GM21515 (cell line): ENCODE measurements around the gene ABI1.
"Not testable (repeated sequence)": the region's sequence is repeated elsewhere in the genome, so short reads cannot be mapped to it uniquely, and the experiment has no call there.

ENCODE experiments used
- ATAC-seq: cut with Tn5 transposase; IDR thresholded peaks from one replicate; pipeline ENCODE4 v1.9.1; 2021; ENCODE audit not compliant: unreplicated experiment

ABI1 gene

DNA sequence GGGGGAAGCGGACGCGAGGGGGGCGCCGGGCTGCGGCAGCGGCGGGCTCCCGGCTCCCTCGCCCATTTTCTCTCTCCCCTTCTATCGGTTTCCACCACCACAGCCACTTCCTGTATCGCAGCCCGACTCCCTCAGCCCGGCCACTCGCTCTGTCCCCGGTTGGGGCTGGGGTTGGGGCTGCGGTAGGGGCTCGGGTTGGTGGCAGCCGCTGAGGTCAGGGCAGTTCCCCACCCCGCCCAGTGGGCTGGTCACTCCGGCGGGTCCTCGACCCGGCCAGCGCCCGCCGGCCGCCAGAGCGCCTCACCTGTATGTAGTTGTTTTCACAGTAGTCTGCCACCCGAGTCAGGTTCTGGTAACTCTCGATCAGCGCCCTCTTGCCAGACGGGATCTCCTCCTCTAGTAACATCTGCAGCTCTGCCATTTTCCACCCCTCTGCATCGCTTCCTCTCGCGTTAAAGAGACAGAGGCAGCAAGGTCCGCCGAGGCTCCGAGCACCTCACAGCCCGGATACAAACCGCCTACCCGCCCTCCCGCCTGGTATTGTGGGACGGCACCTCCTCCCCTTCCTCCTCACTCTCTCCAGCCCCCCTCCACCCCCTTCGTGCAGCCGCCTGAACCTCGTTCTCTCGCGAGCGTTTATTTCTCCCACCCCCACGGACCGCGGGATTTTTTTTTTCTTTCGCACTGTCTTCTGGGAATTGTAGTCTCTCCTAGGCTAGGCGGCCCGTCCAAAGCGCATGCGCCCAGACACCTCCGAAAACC, at the start of gene ABI1:
Gene ABI1, minus strand, starts transcription at position 516 of the 762 bp plus-strand sequence. Its CDS starts 95 bp downstream, at position 421.
- ATAC-seq, result peak; percentile 65

DNA sequence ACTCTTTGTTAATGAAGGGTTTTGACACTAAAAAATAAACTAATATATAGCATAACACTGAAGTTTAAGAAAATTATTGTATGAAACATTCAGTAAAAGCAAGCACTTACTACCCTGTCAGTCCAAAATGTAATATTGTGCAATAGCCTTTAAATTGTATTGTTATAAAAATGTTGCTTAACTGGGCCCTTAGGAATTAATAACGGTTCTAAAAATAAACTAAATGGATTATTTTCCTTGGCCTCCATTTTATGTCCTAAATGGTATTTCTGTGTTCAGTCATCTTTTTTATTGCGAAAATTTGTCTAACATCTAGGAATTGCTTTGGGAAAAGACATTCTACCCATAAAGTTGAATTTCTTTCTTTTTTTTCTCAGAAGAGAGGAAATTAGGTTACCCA, 49.0 kb upstream of the ABI1 start:
- ATAC-seq, result no peak

DNA sequence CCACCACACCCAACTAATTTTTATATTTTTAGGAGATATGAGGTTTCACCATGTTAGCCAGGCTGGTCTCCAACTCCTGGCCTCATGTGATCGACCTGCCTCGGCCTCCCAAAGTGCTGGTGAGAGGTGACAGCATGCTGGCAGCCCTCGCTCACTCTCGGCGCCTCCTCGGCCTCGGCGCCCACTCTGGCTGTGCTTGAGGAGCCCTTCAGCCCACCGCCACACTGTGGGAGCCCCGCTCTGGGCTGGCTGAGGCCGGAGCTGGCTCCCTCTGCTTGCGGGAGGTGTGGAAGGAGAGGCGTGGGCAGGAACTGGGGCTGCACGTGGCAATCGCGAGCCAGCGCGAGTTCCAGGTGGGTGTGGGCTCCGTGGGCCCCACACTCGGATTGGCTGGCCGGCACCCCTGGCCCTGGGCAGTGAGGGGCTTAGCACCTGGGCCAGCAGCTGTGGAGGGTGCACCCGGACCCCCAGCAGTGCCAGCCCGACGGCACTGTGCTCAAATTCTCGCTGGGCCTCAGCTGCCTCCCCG, 44.6 kb upstream of the ABI1 start:
- ATAC-seq, result not testable (repeated sequence)

DNA sequence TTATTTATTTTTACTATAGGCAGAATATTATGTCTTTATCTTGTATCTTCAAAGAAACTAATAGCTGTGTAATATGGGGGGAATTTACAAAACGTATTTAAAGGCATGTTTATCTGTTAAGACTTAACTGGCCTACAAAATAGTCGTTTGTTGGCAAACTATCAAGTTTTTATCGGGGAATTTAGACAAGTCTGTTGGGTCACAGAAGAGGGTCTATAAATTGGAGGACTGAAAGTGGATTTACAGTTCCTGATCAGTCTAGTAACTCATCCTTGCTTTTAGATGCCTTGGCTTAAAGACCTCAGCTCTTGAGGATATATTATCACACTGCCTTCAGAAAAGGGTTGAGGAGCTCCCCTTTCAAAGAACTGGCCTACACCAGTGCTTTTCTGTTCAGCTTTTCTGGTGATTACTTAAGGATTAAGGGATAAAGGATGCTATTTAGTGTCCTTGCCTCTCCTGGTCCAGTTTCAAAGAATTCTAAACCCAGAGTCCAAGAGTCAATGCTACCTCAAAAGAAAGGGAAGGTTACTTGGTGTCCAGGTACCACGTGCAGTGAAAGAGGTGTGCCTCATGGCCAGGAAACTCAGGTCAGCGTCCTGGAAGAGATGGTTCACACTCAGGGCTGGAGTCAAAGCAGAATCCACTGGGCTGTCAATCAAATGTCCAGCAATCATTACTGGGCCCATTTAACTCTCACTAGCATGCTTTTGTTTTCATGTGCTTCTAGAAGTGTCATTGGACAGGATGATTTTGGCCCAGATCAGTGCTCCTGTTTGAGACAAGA, 42.9 kb upstream of the ABI1 start:
- ATAC-seq, result no peak

DNA sequence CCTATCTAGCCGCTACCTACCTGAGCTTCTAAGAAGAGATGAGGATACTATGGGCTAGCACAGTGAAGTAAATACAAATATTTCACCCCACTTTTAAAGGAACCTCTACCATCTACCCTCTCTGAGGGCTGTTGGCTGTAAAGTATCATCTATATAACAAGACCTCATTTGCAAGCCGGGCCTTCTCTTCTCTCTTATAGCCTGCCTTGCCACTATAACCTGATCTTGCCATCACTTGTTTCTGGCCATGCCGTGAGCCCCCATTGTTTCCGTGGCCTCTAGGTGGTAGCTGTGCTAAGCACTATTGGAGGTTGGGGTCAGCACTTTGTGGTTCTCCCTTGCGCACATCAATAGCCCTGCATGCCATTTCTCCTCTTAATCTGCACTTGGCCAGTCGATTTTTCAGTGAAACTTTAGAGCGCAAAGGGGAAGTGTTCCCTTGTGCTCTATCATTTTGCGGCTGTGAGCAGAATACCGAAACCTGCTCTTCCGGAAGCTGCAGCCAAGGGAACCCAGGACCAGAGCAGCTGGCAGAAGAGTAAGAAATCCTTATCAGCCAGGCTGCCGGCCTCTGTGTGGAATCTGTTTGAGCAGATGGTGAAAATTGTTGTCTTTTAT, 31.7 kb upstream of the ABI1 start:
- ATAC-seq, result peak; percentile 75

DNA sequence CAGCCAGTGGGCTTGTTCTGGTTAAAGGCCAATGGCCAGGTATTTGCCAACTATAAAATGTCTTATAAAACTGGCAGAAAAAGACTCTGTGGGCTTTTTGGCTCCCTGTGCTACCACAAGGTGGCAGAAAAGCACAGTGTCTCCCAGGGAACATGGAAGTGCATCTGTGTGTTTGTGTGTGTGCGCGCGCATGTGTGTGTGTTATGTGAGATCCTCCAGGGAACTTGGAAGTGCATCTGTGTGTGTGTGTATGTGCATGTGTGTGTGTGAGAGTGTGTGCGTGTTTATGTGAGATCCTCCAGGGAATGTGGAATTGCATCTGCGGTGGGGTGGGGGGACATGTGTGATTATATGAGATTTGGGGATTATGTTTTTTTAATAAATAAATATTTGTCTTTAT, 30.2 kb upstream of the ABI1 start:
- ATAC-seq, result no peak

DNA sequence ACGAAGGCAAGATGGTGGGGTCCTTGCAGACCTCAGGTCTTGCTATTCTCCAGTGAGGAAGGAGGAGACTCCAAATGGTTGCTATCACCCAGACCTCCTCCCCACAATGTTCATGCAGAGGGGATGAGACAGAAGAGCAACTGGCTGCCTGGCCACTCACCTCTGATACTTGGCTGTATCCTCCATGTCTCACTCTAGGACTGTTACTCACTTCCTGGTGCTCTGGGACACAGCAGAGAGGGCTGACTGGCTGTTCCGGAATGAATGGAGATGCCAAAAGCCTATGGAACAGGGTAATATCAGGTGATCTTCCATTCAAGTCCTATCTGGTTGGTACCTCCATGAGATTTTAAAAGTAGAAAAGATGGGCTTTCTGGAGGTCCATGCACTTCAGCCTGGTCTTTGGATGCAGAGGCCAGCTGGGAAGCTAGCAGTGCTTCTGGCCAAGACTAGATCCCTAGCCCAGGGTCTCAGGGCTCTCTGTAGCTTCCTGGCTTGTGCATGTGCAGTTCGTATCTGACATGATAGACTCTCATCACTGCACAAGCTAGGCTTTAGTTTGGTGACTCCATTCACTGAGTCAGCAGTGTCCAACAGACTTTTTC, 27.0 kb upstream of the ABI1 start:
- ATAC-seq, result no peak

DNA sequence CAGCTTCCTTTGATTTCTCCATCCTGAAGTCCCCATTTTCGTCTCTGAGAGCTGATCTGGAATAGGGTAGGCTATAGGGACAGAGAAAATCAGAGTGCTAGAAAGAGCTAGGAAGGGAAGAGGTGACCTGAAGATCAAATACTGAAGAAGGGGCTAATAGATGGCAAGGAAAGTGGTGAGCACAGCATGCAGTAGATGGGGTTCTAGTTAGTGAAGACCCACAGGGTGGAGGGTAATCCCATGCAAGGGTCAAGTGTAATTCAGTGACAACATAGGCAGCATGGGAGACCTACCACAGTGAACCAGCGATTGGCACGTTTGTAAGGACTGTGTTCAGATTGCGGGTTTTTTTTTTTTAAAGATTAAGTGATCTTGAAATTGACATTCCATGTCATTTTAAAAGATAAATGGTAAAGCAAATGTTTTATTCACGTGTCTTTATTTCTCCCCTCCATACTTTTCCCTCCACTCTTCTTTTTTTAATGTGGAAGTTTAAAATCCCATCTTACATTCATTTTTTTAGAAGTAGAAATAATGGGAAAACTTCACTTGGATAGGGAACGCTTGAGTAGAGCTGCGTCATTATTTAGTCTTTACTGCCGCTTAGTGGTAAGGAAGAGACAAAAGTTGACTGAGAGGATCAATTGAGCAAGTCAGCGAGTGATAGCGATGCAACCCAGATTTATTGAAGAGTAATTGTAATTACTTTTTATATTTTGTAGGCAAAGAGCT, 21.0 kb upstream of the ABI1 start:
- peak; percentile 63 for ATAC-seq

DNA sequence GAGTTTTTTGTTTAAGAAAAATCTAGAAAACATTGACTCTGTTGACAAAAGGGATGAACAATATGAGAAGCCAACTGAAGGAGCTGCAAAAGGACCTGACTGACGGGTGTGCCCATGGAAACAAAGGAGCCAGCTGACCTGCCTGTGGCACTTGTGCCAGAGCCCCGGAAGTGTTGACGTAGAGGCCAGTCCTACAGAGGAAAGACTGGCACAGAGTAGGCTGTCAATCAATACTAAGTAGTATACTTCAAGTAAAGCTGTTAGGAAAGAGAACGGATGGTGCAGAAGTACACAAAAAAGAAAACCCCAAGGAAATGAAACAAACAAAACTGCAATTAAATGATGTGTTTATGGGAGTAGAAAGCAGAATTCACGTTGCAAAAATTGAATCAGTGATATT, 19.0 kb upstream of the ABI1 start:
- ATAC-seq, result no peak

DNA sequence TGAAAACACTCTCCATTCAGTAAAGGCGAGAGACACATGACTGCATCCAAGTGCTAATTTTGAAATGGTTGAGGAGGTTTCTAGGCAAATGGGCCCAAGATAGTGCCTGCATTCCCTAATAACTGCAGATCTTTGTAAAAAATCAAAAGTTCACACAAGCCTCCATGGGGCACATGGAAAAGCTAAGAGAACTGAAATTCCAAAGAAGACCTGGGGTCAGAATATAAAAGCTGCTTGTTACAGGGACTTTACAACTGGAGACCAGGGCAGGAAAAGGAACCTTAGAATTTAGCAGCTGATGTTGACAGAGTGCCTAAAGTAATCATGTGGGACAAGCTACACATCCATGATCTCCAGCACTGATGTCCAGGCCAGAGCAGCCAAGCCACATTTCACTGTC, 10.0 kb upstream of the ABI1 start:
- ATAC-seq, result no peak

DNA sequence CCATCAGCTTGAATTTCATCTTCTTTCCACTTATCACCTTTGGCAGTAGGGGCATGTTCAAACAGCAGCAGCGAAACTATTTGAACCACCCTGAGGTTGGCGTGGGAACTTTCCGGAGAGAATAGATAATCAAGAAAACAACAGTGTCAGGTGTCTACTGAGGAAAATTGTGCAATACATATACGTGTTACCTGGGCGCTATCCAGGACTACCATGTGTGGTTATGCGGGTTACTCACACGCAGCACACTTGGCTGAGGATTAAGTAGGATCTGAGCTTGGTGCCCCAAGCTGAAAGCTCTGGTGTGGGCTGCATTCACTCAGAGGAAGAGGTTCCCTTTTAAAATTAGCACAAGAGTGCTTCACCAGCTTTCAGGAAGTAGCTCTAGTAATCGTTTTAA, 8.8 kb upstream of the ABI1 start:
- ATAC-seq, result no peak

DNA sequence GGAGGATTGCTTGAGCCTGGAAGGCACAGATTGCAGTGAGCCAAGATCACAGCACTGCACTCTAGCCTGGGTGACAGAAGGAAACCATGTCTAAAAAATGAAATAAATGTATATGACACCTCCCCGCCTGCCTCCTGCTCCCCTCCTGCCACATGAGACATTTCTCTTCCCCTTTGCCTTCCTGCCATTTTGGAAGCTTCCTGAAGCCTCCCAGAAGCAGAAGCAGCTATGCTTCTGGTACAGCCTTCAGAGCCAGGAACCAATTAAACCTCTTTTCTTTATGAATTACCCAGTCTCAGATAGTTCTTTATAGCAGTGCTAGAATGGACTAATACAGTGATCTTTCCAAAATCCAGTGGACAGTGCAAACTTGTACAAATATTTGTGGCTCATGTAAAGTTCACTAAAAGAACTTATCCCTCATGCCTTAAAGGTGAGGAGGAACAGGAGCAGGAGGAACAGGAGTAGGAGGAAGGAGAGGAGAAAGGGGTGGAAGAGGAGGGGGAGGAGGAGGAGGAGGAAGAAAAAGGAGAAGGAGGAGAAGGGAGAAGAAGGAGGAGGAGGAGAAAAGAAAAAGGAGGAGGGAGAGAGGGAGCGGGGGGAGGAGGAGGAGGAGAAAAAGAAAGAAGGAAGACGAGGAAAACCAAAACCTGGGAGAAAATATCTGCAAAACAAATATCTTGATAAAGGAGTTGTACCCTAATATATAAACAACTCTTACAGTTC, 2.8 kb upstream of the ABI1 start:
- no peak for ATAC-seq

DNA sequence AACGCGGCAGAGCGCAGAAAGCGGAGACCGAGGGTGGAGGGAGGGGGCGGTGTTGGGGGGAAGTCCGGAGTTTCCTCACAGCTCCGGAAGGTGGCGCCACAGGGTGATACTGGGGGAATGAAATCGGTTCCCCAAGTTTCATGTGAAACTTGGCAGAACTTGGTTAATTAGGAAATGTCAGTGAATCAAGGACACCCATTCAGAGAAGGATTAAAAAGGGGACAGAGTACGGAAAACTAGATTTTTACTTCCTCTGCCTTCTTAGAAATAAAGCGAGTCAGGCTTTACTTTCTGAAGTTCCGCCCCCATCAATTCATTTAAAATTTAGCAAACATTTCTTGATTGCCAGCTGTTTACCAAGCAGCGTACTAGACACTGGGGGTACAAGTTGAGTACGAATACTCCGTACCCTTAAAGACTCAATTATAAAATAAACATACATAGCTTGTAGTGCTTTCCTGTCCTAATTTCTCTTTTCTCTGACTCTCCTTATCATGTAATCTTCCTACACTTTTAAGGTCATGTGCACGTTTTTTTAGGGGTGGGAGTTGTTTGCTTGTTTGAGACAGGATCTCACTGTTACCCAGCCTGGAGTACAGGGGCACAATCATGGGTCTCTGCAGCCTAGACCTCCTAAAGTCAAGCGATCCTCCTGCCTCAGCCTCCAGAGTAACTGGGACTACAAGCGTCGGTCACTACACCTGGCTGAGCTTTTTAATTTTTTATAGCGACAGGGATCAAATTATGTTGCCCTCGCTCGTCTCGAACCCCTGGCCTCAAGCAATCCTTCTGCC, 644 bp upstream of the ABI1 start:
- no peak for ATAC-seq

DNA sequence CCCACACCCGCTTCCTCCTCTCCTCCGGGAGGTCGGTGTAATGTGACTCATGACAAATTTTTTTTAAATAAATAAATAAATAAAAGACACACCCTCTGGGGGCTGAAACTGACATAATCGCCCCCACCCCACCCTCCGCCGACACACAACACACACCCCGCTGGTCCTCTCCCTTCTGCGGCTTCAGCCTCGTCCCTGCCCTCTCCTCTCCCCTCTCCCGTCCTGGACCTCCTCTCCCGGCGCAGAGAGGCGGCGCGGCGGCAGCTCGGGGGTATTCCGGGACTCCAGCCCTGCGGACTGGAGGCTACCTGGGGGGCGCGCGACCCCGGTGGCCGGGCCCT, 686 bp downstream of the ABI1 start:
- ATAC-seq, result peak; percentile 19

DNA sequence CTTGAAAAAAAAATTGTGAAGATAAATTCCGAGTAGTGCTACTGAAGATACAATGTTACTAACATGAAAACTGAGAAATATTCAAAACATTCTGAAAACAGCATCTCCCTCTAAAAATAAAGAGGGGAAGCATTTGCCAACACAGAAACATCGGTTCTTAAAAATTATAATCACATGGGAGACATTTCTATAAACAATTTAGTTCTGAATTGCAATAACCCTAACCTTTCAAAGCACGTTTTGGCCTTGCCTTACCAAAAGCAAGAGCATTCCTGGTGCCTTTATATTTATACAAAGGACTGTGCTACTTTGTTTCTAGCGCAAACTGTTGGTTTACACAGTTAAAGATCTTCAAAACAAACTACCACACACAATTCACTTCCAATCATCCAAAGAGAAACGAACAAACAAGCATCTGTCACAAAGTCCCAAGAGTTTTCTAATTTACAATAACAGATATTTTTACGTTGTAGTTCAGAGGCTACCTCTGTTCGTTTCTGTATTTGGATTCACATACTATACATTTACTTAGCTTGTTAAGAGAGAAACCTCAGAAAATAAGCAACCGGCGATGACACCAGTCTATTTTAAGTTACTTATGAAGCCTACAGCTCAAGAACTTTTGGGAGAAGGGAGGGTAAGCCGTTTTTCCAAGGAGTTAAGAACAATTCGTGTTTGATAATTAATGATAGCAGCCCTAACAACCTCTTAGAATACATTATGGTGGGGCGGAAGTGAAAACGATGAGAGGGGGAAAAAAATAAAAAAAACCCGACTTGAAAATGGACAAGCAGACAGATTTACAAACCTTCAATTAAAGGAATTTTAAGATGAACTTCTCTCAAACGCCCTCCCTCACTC, 1.3 kb downstream of the ABI1 start:
- ATAC-seq, result no peak

DNA sequence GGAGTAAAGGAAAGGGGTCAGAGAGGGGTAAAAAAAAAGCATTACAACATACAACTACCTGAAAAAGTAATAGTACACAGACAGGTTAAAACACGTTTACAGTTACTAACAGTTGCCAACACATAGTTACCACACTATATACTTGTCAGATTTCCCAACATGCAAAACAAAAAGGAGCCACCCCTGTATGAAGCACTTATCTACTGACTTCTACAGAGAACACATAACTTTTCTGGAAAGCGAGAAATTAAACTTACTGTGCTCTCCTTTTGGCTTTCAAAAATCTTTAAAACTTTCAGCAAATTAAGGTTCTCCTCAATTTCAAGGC, 2.1 kb downstream of the ABI1 start:
- no peak for ATAC-seq

DNA sequence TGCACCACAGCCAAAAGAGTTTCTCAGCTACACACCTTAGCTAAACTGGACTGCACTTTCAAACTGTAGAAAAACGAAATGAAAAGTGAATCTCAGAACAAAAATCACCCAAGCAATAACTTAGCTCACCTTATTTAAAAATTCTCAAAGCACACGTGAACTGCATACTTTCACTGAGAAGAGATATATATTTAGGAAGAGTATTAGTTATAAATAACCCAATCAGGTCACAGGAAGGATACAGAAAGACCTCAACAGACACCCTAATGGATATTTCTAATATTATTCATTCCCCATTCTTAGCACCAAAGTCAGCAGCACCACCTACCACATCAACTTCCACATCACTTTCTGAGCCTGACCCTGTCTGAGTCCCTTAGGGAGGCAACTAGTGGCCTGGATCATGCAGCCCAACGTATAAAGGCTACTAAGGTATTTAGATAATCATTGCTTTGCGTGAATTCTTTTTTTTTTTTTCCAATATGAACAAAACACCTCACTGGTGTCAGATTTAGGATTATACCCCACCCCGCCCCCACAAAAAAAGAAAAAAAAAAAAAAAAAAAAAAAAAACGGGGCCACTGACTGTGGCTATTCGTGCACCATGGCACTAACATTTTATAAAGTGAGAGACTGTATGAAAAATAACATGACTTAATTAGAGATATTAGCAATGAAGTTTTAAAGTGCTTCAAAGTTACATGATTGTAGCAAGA, 2.6 kb downstream of the ABI1 start:
- peak; percentile 22 for ATAC-seq

DNA sequence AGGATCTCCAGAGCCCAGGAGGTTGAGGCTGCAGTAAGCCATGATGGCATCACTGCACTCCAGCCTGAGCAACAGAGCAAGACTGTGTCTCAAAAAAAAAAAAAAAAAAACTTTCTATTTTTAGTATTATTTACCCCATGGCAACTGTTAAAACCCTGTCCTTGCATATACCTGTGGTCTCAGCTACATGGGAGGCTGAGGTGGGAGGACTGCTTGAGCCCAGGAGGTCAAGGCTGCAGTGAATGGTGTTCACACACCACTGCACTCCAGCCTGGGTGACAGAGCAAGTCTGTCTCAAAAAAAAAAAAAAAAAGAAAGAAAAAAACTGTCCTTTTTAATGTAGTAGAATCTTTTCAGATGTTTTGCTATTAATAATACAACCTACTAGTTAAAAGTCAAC, 3.2 kb downstream of the ABI1 start:
- peak; percentile 3 for ATAC-seq
